ENCODE results near the gene ZEB2. TPM values are rescaled to one million over a fixed set of nuclear protein-coding genes. Genes with fewer than 3 reads are reported as not detected.

ZEB2 gene
- total RNA-seq, 1 experiment from 2014 or later: 1.2 TPM

DNA sequence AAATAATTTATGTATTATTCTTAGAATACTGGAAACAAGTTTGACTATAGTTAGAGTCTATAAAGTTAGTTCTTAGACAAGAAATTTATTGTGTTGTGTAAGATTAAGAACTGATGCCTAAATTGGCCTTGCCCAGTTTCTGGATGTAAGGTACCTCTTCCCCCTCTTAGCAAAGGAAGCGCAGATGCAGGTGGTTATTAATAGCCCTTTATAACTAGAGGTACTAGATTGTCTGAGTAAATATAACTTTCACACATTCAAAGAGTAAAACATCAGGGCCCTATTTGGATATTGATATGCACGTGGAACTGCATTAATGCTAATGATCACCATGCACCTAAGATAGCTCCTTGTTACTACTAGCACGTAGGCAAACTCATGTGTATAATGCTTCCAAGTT is 100.7 kb downstream of the ZEB2 start:
- H3K27ac ChIP-seq (ENCODE audit: insufficient read length, low read depth, low read length): no peak overlapping the region
- no peak overlapping the region for H3K4me2 ChIP-seq (ENCODE audit: insufficient read depth, insufficient read length, low read length)
- no peak overlapping the region for H3K18ac ChIP-seq (ENCODE audit: insufficient read length, low read depth, low read length)
- Mint-ChIP-seq H3K9me3 (no peaks in the 10 kb centered on the region; a peak in 1 of 5 replicates), H3K4me3 (no peak overlapping the region), H3K27me3 (ENCODE audit: low read depth) (no peaks in the 10 kb centered on the region), H3K36me3 (ENCODE audit: insufficient read depth in 1 of 3, low read depth in 3 of 3) (no peaks in the 10 kb centered on the region; a peak in 2 of 7 replicates), H3K4me1 (no peaks in the 10 kb centered on the region), H3K27ac (no peak overlapping the region)
- H2BK5ac ChIP-seq (ENCODE audit: insufficient read length, low read length): no peak overlapping the region
- no peak overlapping the region for H3K56ac ChIP-seq (ENCODE audit: insufficient read length, low read depth, low read length)
- no peak overlapping the region for H2BK120ac ChIP-seq (ENCODE audit: low read depth, low read length, poor library complexity, severe bottlenecking)
- no peaks in the 10 kb centered on the region for H3K23me2 ChIP-seq (ENCODE audit: insufficient read length, low read depth, low read length, poor library complexity, severe bottlenecking)
- H2AFZ ChIP-seq (ENCODE audit: low read length): no peak overlapping the region
- H2BK12ac ChIP-seq (ENCODE audit: insufficient read length, low read depth, low read length): no peak overlapping the region
- no peaks in the 10 kb centered on the region for H3K79me2 ChIP-seq (ENCODE audit: insufficient read depth, low read length)
- DNase-seq: no peak
- H3K4me1 ChIP-seq (ENCODE audit: insufficient read depth, low read length): no peaks in the 10 kb centered on the region
- H3K9ac ChIP-seq (ENCODE audit: extremely low read depth, insufficient read length, low read length): no peak overlapping the region
- WGBS (ENCODE audit: extremely low coverage, insufficient read length, low lambda C conversion rate): no CpG with 5 or more reads among the region's 3 CpGs
- H3K4ac ChIP-seq (ENCODE audit: low read depth, low read length): no peak overlapping the region
- H4K8ac ChIP-seq (replicated peaks; ENCODE audit: insufficient read length, low read depth, low read length): no peak overlapping the region
- no peak overlapping the region for H3K23ac ChIP-seq (ENCODE audit: insufficient read length, low read depth, low read length)
- H2BK20ac ChIP-seq (ENCODE audit: low read depth, low read length, poor library complexity, severe bottlenecking): no peak overlapping the region
- H2AK5ac ChIP-seq (ENCODE audit: insufficient read length, low read length): no peak overlapping the region
- no peak overlapping the region for H3T11ph ChIP-seq (ENCODE audit: low read length)
- no peaks in the 10 kb centered on the region for H3K27me3 ChIP-seq (ENCODE audit: insufficient read depth, low read length)
- H3K14ac ChIP-seq (ENCODE audit: insufficient read depth, low read length): no peak overlapping the region
- H3K9me3 ChIP-seq (ENCODE audit: control insufficient read depth, low read depth, low read length): no peaks in the 10 kb centered on the region
- H4K91ac ChIP-seq (ENCODE audit: insufficient read length, low read depth, low read length): no peak overlapping the region
- H2BK15ac ChIP-seq (ENCODE audit: low read depth, low read length): no peak overlapping the region
- no peak overlapping the region for H4K5ac ChIP-seq (ENCODE audit: insufficient read length, low read depth, low read length)
- TF ChIP-seq CTCF (conservative IDR thresholded peaks at IDR 0.05): no peak
- H4K20me1 ChIP-seq (ENCODE audit: control insufficient read depth, insufficient read depth, insufficient read length): no peaks in the 10 kb centered on the region
- no peaks in the 10 kb centered on the region for H3K79me1 ChIP-seq (ENCODE audit: insufficient read depth, low read depth, low read length, poor library complexity, severe bottlenecking)

Measured in H9 (cell line).